Mononuclear cell (primary cell): ENCODE data around the gene UCP1. TPM values are rescaled to one million over a fixed set of nuclear protein-coding genes. Genes with fewer than 3 reads are reported as not detected.
"Not testable (repeated sequence)": the region's sequence is repeated elsewhere in the genome, so short reads cannot be mapped to it uniquely, and the experiment has no call there.

Source experiments
- H3K27me3 ChIP-seq: 2 replicates; pipeline ENCODE4 v1.6.0; 2011; ENCODE audit warnings: low read length, control low read depth; ENCODE audit not compliant: insufficient read depth
- H3K4me1 ChIP-seq: 2 replicates; pipeline ENCODE4 v1.5.1; 2011; ENCODE audit warnings: mild to moderate bottlenecking, low read length, control low read depth; ENCODE audit not compliant: insufficient read depth
- H3K4me3 ChIP-seq: 2 replicates; pipeline ENCODE4 v1.5.1; 2011; ENCODE audit warnings: mild to moderate bottlenecking, low read length, moderate library complexity
- H3K9me3 ChIP-seq: 2 replicates; pipeline ENCODE4 v1.5.1; 2011; ENCODE audit warnings: low read depth, mild to moderate bottlenecking, control low read depth, low read length
- total RNA-seq: library from RNA; depleted of rRNA; stranded (reverse); fragments of >200 nt; gene quantifications from one replicate; pipeline ENCODE4 v1.2.3, GENCODE V29; 2012

Gene UCP1
- total RNA-seq, 1 donor, result not detected

DNA sequence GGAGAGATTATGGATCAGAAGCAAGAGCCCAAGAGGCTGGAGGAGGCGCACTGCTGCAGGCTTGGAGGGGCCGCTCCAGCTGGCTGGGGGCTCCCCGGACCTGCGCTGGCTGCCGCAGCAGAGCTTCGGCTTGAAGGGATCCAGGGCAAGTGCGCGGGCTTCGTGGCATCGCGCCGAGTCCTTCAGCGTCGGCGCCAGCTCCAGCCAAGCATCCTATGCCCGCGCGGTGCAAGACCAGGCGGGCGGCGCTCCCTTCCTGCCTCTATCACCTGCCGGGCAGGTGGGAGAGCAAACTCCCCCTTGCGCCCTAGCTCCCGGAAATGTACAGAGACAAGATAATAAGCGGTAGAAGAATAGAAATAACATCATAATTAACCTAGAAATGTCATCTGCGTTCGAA is 10.5 kb upstream of the UCP1 start:
- H3K9me3 ChIP-seq, result no peaks in the 10 kb centered on the region
- H3K4me3 ChIP-seq, result no peak overlapping the region
- no peaks in the 10 kb centered on the region for H3K4me1 ChIP-seq
- peaks cover 42% of the 10 kb centered on the region for H3K27me3 ChIP-seq

DNA sequence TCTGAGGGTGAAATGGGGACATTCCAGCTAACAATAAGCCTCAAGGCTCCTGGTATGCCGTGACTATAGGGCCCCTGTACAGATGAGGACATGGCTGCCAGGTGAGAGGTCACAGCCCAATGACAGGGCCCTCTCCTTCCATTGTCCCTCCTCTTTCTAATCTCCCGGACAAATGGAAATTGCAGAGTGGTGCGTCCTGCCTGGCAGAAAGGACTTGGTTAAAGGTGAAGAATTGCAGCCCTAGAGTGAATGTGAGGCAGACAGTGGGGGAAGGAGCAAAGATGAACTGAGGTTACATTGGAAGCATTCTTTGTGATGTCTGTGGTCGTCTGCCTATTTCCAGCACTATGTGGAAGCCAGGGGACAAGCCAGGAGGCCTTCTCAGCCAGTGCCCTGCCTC is 6.7 kb upstream of the UCP1 start:
- H3K4me3 ChIP-seq, result no peak overlapping the region
- peaks cover 56% of the 10 kb centered on the region for H3K27me3 ChIP-seq
- H3K4me1 ChIP-seq, result no peaks in the 10 kb centered on the region
- no peaks in the 10 kb centered on the region for H3K9me3 ChIP-seq

DNA sequence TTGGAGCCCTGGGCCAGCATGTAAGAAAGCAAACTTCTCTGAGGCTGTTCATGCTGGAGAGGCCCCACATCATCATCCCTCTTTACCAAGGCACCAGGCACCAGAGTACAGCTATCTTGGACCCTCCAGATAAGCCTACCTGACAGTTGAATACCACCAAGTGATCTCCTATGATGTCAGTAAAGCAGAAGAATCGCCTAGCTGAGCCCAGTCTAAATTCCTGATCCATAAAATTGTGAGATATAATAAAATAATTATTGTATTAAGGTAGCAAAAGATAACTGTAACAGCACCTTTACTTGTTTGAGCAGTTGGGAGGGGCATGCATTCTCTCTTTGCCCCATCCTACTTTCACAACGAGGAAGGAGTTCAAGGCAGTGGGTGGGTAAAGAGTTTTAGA is 2.9 kb upstream of the UCP1 start:
- no peaks in the 10 kb centered on the region for H3K9me3 ChIP-seq
- peaks cover 19% of the 10 kb centered on the region for H3K4me1 ChIP-seq
- H3K4me3 ChIP-seq, result no peak overlapping the region
- peaks cover 65% of the 10 kb centered on the region for H3K27me3 ChIP-seq

DNA sequence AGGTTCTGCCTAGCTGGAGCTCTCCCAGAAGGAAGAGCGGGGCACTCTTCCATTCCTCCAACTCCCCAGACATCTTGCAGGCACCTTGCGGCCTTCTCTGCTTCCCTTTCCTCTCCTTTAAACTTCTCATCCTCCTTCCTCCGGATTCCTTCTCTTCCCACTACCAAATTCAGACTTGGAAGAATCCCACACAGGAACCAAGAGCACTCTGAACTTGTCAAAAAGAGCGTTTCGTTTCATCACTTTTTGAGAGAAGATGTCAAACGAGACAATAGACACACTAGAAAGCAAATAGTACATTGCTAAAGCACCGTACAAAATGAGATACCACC is 512 bp upstream of the UCP1 start:
- Histone ChIP-seq H3K9me3 (no peaks in the 10 kb centered on the region), H3K4me3 (no peak overlapping the region), H3K4me1 (peaks cover 19% of the 10 kb centered on the region), H3K27me3 (peaks cover 82% of the 10 kb centered on the region)

DNA sequence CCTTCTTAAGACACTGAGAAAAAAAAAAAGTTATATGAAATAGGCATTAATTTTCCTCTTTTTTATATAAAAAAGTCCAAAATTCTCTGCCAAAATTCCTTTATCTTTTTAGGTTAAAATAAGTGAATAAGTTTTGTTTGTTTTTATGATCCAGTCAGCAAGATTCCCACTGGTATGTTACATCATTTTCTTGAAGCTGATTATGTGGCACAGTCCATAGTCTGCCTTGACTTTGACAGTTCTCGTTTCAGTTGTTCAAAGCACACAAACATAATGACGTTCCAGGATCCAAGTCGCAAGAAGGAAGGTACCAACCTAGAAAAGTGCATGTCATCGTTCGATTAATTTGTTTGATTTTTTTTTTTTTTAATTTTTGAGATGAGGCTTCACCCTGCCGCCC is 9.1 kb downstream of the UCP1 start:
- no peaks in the 10 kb centered on the region for H3K9me3 ChIP-seq

DNA sequence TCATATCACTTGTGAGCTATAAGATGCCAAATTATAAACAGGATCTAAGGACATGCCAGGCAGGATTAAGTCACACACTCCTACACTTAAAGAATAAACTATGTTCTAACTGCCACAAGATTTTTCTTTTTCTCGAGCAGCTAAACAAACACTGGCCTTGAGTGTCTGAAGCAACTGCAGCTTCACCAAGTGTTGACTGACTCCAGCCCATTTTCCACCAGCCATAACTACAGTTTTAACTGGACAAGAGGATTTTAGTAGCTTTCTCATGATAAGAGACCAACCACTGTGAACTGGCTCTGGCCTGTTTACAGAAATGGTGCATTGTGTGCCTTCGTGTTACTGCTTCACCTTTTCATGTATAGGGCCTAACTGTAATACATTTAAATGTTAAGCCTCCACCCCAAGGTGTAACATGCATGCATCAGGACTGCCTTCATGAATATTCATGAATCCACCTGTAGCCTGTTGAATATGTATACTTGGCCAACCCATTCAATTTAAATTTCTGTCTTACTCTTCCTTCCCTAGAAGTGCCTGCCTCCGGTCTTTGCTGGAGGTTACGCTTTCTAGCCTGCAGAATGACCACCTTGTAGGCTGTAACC is 10.8 kb downstream of the UCP1 start:
- no peaks in the 10 kb centered on the region for H3K9me3 ChIP-seq
- no peak overlapping the region for H3K4me3 ChIP-seq
- peaks cover 9% of the 10 kb centered on the region for H3K27me3 ChIP-seq
- peaks cover 6% of the 10 kb centered on the region for H3K4me1 ChIP-seq

More for the DNA sequence above, 9.1 kb downstream of the UCP1 start:
- Histone ChIP-seq H3K4me1 (peaks cover 6% of the 10 kb centered on the region), H3K4me3 (no peak overlapping the region), H3K27me3 (peaks cover 21% of the 10 kb centered on the region)

DNA sequence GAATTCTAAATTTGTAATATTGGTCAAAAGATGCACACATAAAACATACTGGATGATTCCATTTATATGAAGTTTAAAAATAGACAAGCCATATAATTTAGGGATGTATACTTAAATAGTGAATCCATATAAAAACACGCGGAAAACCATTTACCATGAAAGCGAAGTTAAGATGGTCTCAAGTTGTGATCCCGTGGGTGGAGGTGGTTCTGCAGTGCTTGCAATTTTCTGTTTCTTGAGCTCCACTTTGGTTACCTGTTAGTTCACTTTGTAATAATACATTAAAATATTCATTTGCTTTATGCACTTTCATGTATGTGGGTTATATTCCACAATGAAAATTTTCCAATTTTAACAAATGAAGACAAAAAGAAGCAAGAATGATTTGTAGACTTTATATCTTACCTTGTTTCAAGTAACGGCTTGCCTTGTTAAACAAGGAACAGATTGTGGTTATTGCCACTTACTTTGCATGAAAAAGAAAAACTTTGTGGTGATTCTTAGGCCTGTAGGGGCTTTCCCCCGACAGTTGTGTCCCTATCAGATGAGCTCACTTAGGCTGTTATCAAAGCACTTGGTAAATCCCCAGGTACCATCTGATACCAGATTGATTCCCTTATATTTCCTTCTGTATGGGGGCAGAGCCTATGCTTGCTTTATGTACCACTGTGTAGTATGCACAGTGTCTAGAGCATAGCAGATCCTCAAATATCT is 12.2 kb downstream of the UCP1 start:
- H3K27me3 ChIP-seq, result no peaks in the 10 kb centered on the region
- peaks cover 6% of the 10 kb centered on the region for H3K4me1 ChIP-seq
- H3K9me3 ChIP-seq, result no peaks in the 10 kb centered on the region
- no peak overlapping the region for H3K4me3 ChIP-seq

DNA sequence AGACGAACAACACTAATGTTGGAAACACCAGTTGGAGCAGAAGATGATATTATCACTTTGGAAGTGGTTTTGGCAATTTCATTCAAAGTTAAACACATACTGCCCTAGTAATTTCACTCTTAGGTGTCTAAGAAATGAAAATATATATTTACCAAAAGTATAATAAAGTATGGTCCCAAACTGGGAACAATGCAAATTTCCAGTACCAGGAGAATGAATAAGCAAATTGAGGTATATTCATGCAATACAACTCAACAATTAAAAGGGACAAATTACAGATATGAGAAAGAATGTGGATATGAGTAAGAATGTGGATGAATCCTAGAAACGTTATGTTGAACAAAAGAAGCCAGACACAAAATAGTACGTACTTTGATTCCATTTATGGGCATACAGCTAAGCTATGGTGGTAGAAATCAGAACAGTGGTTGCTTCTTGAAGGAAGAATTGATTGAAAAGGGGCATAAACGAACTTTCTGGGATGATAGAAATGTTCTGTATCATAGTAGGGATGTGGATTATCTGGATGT is 34.7 kb downstream of the UCP1 start:
- Histone ChIP-seq H3K27me3 (no peaks in the 10 kb centered on the region), H3K4me3 (no peak overlapping the region), H3K9me3 (no peaks in the 10 kb centered on the region), H3K4me1 (no peaks in the 10 kb centered on the region)

DNA sequence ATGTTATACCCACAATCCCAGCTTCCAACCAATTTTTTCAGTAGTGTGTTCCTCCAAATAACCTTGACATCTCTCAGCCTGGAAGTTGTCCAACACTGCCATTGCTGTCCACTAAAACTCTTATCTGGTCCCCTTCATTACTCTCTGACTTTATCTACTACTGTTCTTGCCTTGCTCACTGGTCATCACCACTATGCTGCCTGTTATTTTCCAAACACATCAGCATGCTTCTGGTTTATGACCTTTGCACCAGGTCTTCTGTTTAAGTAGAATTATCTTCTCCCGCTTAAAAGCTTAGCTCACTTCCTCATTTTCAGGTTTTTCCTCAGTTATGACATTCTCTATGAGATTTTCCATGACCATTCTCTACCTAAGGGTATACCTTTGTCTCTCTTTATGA is 39.3 kb downstream of the UCP1 start:
- no peaks in the 10 kb centered on the region for H3K27me3 ChIP-seq
- H3K4me3 ChIP-seq, result no peak overlapping the region
- no peaks in the 10 kb centered on the region for H3K9me3 ChIP-seq
- H3K4me1 ChIP-seq, result no peaks in the 10 kb centered on the region

DNA sequence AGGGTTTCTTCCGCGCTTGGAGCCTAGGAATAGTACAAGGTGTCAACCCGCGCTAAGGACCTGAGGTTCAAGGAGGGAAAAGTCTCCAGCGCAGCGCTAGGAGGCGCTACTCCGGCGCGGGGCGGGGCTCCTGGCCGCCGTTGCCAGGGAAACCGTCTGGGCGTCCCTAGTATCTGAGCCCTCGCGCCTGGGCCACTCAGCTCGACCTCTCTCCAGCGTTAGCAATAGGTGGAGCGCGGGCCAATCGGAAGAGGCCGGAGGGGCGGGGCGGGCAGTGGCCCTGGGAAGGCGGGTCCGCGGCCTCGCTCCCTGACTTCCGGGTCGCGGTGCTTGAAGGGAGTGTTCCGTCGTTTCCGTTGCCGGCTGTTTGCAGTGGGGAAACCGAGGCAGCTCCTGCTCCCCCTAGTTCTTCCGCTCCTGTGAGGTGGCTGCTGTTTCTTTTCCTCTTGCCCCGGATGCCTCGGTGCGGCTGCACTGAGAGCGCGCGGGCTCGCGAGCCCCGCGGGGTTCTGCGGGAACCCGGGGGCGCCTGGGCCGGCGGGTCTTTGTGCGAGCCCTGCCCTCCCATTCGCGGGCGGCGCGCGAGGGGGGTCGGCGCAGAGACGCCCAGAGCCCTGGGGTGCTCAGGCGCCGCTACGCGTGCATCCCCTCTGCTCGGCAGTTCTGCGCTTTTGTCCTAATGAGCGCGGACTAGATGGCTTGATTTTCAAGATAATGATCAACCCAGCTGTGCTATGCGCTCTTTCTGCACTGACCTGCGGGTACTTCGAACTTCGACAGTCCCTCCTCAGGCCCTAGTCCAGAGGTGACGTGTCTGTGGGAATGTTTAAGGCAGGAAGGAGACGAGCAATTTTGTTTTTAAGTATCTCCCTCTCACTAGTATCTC is 44.7 kb downstream of the UCP1 start, which contains the start of gene ELMOD2:
Gene ELMOD2 (plus strand): TSS at position 312 of the 886 bp plus-strand sequence. CDS start 1,261 bp downstream, outside the sequence.
- no peaks in the 10 kb centered on the region for H3K9me3 ChIP-seq
- no peaks in the 10 kb centered on the region for H3K27me3 ChIP-seq
- peak within 1 kb of the TSS; percentile 78 for H3K4me3 ChIP-seq
- peaks cover 8% of the 10 kb centered on the region for H3K4me1 ChIP-seq

DNA sequence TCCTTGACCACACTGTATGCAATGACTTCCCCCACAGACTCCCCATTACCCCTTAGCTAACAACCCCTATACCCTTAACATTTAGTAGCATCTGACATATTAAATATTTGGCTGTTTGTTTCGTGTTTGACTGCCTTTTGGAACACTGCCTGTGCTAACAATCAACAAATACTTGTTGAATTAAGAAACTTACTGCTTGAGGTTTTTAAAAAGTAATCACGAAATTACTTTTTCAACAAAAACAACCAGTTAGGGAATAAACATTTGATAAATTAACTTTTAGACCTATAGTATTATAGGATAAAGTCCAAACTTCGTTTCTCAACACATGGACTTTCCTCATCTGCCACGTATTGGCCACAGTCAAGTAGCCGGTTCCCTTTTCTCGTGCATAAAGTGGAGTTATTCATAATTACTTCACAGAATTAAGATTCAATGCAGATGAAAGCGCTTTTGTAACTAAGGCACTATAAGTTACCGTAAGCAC is 45.3 kb downstream of the UCP1 start:
- Histone ChIP-seq H3K4me3 (peak overlapping the region; percentile 78), H3K4me1 (peaks cover 8% of the 10 kb centered on the region), H3K27me3 (no peaks in the 10 kb centered on the region)

DNA sequence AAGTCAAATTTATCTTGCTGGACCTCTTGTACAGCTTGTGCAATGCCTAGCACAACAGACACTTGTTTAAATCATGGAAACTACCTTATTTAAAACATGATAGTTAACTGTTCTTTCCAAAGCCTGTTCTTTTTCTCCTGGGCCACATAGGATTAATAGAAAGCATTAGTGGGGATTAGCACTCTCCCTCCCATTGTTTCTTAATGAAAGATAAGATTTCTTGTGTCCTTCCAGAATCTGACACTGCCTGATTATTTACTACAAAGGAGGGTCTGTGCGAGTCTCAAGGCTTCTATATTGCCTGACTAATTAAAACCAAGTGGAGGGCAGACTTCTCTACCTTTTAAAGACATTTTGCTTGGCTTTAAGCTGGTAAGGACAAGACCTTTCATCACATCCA is 53.3 kb downstream of the UCP1 start:
- H3K9me3 ChIP-seq, result no peaks in the 10 kb centered on the region
- no peaks in the 10 kb centered on the region for H3K4me1 ChIP-seq
- H3K4me3 ChIP-seq, result no peak overlapping the region
- H3K27me3 ChIP-seq, result peaks cover 6% of the 10 kb centered on the region

More for the DNA sequence above, 45.3 kb downstream of the UCP1 start:
- no peaks in the 10 kb centered on the region for H3K9me3 ChIP-seq

DNA sequence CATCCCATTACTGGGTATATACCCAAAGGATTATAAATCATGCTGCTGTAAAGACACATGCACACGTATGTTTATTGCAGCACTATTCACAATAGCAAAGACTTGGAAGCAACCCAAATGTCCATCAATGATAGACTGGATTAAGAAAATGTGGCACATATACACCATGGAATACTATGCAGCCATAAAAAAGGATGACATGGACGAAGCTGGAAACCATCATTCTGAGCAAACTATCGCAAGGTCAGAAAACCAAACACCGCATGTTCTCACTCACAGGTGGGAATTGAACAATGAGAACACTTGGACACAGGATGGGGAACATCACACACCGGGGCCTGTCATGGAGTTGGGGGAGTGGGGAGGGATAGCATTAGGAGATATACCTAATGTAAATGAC is 55.0 kb downstream of the UCP1 start:
- not testable (repeated sequence) for H3K27me3 ChIP-seq, H3K9me3 ChIP-seq, H3K4me1 ChIP-seq, H3K4me3 ChIP-seq
